Erythroblast (primary cell): Measurements from ENCODE around the gene CD3E.

ENCODE experiments used
- GATA1 ChIP-seq: IDR thresholded peaks from 2 replicates; pipeline ENCODE4 v1.6.1; 2011; ENCODE audit warnings: low read depth, mild to moderate bottlenecking, control low read depth, low read length, moderate library complexity
- POLR2A ChIP-seq: IDR thresholded peaks from 2 replicates; pipeline ENCODE4 v1.6.1; 2011; ENCODE audit warnings: mild to moderate bottlenecking, low read length

- TF ChIP-seq POLR2A (no peak), GATA1 (no peak)
Observed at GRCh38 chr11:118305726-118306125, 1.2 kb downstream of the CD3E start.
